OCI-LY7 (cell line): ENCODE results near the gene DMRTA1. TPM values are rescaled to one million over a fixed set of nuclear protein-coding genes. Genes with fewer than 3 reads are reported as not detected.
A peak's percentile ranks its signal among the peaks of the same experiment; 100 is the strongest.
"Not testable (repeated sequence)": the region's sequence is repeated elsewhere in the genome, so short reads cannot be mapped to it uniquely, and the experiment has no call there.

Source experiments
- BruUV-seq: library from RNA; stranded (reverse); fragments of 400-500 nt; replicated peaks from 2 replicates; lab custom pipeline; 2021; lab: Mats Ljungman, UMichigan
- CTCF ChIA-PET: fragments of 300-600 bp; sonication (Branson Sonifier 250); formaldehyde crosslinking; loops from one replicate; lab custom pipeline; 2022; ENCODE audit warnings: antibody characterized with exemption; ENCODE audit not compliant: unreplicated experiment; lab: Charles Lee
- POLR2A ChIA-PET: fragments of 300-600 bp; sonication (Branson Sonifier 250); formaldehyde crosslinking; loops from one replicate; lab custom pipeline; 2022; ENCODE audit warnings: antibody characterized with exemption; lab: Charles Lee
- DNase-seq: peaks from one replicate; pipeline ENCODE4 v3.0.0-alpha.2; 2015; ENCODE audit warnings: low spot score
- H2AFZ ChIP-seq: fragments of 200-600 bp; sonication (generic), shearing (Covaris generic); 2 replicates; pipeline ENCODE4 v1.6.1; 2014; ENCODE audit warnings: mild to moderate bottlenecking, antibody characterized with exemption, low read length, moderate library complexity
- H3K27ac ChIP-seq: fragments of 200-600 bp; sonication (generic); 2 replicates; pipeline ENCODE4 v1.5.1; 2014; ENCODE audit warnings: mixed run types, low read depth, mild to moderate bottlenecking, moderate library complexity, low read length, inconsistent platforms; ENCODE audit not compliant: poor library complexity, severe bottlenecking
- H3K36me3 ChIP-seq: fragments of 200-600 bp; sonication (generic); 2 replicates; pipeline ENCODE4 v1.6.1; 2014; ENCODE audit warnings: mild to moderate bottlenecking, antibody characterized with exemption, low read length, moderate library complexity, mixed read lengths; ENCODE audit not compliant: insufficient read depth
- H3K4me1 ChIP-seq: fragments of 200-600 bp; sonication (generic); 2 replicates; pipeline ENCODE4 v1.5.1; 2014; ENCODE audit warnings: mild to moderate bottlenecking, low read length; ENCODE audit not compliant: insufficient read depth, poor library complexity, severe bottlenecking
- H3K4me2 ChIP-seq: fragments of 200-600 bp; sonication (generic); 2 replicates; pipeline ENCODE4 v1.6.1; 2014; ENCODE audit warnings: mild to moderate bottlenecking, low read length
- H3K4me3 ChIP-seq: fragments of 200-600 bp; sonication (generic); 2 replicates; pipeline ENCODE4 v1.5.1; 2014; ENCODE audit warnings: mild to moderate bottlenecking, low read depth, low read length; ENCODE audit not compliant: poor library complexity, severe bottlenecking
- H3K79me2 ChIP-seq: fragments of 200-600 bp; sonication (generic); 2 replicates; pipeline ENCODE4 v1.6.1; 2016; ENCODE audit warnings: low read depth, mild to moderate bottlenecking, low read length, moderate library complexity, mixed read lengths; ENCODE audit not compliant: insufficient read depth
- H3K9me2 ChIP-seq: fragments of 200-600 bp; sonication (generic); 2 replicates; pipeline ENCODE4 v1.6.1; 2016; ENCODE audit warnings: mild to moderate bottlenecking, low read length, mixed read lengths; ENCODE audit not compliant: insufficient read depth
- H3K9me3 ChIP-seq: fragments of 200-600 bp; sonication (generic); 2 replicates; pipeline ENCODE4 v1.6.1; 2014; ENCODE audit warnings: mild to moderate bottlenecking, mixed run types, low read length, mixed read lengths
- H4K20me1 ChIP-seq: fragments of 200-600 bp; sonication (generic); 2 replicates; pipeline ENCODE4 v1.6.1; 2014; ENCODE audit warnings: mild to moderate bottlenecking, antibody characterized with exemption, low read length, moderate library complexity, mixed read lengths; ENCODE audit not compliant: insufficient read depth
- CTCF ChIP-seq: fragments of 200-600 bp; sonication (generic); conservative IDR thresholded peaks from 2 replicates; pipeline ENCODE4 v1.5.1; 2014; ENCODE audit warnings: mild to moderate bottlenecking, antibody characterized with exemption, low read length, moderate library complexity, mixed read lengths
- EZH2phosphoT487 ChIP-seq: fragments of 200-600 bp; sonication (generic); IDR thresholded peaks from 2 replicates; pipeline ENCODE4 v1.6.1; 2018; ENCODE audit warnings: low read depth, borderline replicate concordance, mild to moderate bottlenecking, mixed run types, antibody characterized with exemption, low read length, moderate library complexity, mixed read lengths
- intact Hi-C: fragments of 100-400 bp; cut with micrococcal nuclease; formaldehyde crosslinking; loops from one replicate; pipeline ENCODE4 v1.10.0; 2022; ENCODE audit not compliant: unreplicated experiment
- total RNA-seq, 2 experiments: library from RNA; depleted of rRNA in 1 of 2; stranded (reverse); fragments of >200 nt in 1 of 2; shearing (Covaris generic) in 1 of 2; gene quantifications; 2 replicates each; pipeline ENCODE4 v1.2.3, GENCODE V29; 2014 to 2022

Gene DMRTA1
- total RNA-seq, 2 experiments from 2014 or later: not detected

GRCh38 chr9:22483528-22484070 lies 37.0 kb downstream of the DMRTA1 start:
- Histone ChIP-seq H3K79me2 (no peaks in the 10 kb centered on the region), H4K20me1 (no peaks in the 10 kb centered on the region), H2AFZ (peak overlapping the region; percentile 52), H3K27ac (no peak overlapping the region), H3K4me1 (peaks cover 13% of the 10 kb centered on the region), H3K9me2 (no peaks in the 10 kb centered on the region), H3K9me3 (peaks cover 34% of the 10 kb centered on the region), H3K4me2 (peak overlapping the region; percentile 19; the same call in 1 of the 2 replicates), H3K36me3 (peaks cover 19% of the 10 kb centered on the region; the same call in 1 of the 2 replicates), H3K4me3 (no peak overlapping the region)
- ChIA-PET CTCF (no interaction called here), POLR2A (interaction anchor here (0.6 to 2.2 kb wide), 5 partner anchors 16 to 166 kb away, joined by 3 to 8 read pairs (median 4); no protein-coding TSS in a partner anchor)
- intact Hi-C loops: no loop called here
- TF ChIP-seq EZH2phosphoT487: no peak
- TF ChIP-seq CTCF: no peak
- BruUV-seq: no TSS peak
- no peak for DNase-seq

- H3K4me3 ChIP-seq, H3K27ac ChIP-seq, H3K4me2 ChIP-seq, DNase-seq, H3K4me1 ChIP-seq, intact Hi-C loops, H3K36me3 ChIP-seq, H3K9me2 ChIP-seq, BruUV-seq, H4K20me1 ChIP-seq, CTCF ChIA-PET, H3K79me2 ChIP-seq: not testable (repeated sequence)
- Histone ChIP-seq H2AFZ (peak overlapping the region; percentile 64), H3K9me3 (peaks cover 13% of the 10 kb centered on the region; the same call in 1 of the 2 replicates)
- POLR2A ChIA-PET: interaction anchor here (0.6 to 0.8 kb wide), 2 partner anchors 14 to 493 kb away, joined by 3 read pairs; no protein-coding TSS in a partner anchor
These were observed 49.6 kb downstream of the DMRTA1 start for GRCh38 chr9:22496197-22496596.
